ENCODE measurements around the gene KCNQ1.
"Not testable (repeated sequence)": the region's sequence is repeated elsewhere in the genome, so short reads cannot be mapped to it uniquely, and the experiment has no call there.

Gene KCNQ1

DNA sequence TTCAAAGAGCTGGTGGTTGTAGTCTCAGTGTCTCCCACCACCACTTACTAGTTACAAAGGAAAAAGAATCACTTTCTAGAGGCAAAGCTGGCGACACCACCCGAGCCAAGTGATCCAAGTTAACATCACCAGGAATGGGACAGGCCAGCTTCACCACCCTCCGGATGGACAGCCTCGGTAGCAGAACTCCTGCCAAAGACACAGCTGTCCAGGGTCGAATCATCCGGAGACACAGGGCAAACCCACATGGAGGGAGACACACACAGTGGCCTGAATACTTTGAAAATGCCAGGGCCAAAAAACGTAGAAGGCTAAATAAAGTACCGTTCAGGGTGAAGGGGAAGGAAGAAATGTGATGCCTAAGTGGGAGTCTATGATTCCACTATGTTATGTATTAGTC lies 33.1 kb downstream of the KCNQ1 start:
- DNase-seq, result no peak

DNA sequence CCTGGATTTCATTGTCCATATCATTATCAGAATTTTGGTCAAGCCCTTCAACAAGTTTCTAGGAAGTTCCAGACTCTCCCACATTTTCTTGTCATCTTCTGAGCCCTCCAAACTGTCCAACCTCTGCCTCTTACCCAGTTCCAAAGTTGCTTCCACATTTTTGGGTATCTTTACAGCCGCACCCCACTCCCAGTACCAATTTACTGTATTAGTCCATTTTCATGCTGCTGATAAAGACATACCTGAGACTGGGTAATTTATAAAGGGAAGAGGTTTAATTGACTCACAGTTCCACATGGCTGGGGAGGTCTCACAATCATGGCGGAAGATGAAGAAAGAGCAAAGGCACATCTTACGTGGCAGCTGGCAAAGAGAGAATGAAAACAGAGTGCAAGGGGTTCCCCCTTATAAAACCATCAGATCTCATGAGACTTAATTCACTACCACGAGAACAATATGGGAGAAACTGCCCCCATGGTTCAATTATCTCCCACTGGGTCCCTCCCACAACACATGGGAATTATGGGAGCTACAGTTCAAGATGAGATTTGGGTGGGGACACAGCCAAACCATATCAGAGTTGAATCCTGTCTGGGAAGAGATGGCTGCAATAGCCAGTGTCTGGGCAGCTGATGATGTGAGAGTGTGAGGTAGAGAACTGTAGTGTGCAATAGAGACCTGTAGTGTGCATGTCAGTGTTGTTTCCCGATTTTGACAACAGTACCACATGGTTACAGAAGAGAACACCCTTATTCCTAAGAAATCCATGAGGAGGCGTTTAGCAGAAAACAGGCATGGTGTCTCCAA lies 35.5 kb downstream of the KCNQ1 start:
- DNase-seq, result not testable (repeated sequence)

DNA sequence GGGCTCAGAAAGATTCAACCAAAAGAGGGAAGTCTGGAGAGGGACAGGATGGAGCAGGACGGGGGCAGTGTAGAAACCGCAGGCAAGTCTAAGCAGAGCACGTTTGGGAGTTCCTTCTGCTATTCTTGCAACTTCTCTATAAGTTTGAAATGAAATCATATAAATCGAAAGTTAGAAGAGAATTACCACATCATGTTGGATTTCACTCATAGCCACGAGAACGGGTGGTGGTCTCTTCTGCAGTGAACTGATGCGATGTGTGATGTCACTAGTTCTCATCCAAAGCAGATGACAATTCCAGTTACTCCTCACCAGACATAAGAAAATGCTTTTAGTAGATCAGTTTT lies 36.0 kb downstream of the KCNQ1 start:
- DNase-seq, result no peak

DNA sequence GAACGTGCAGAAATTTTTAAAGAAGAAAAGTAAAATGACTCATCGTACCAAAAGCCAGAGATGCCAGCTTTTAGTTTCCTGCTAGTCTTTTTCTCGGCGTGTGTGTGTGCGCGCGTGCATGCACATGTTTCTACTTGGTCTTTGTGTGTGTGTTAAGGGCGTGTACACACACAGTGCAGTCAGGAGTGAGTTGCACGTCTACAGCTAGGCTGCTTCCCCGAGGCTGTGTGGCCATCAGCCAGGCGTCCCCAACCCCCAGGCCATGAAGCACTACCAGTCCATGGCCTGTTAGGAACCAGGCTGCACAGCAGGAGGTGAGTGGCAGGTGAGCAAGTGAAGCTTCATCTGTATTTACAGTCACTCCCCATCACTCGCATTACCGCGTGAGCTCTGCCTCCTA lies 36.4 kb downstream of the KCNQ1 start:
- no peak for DNase-seq

DNA sequence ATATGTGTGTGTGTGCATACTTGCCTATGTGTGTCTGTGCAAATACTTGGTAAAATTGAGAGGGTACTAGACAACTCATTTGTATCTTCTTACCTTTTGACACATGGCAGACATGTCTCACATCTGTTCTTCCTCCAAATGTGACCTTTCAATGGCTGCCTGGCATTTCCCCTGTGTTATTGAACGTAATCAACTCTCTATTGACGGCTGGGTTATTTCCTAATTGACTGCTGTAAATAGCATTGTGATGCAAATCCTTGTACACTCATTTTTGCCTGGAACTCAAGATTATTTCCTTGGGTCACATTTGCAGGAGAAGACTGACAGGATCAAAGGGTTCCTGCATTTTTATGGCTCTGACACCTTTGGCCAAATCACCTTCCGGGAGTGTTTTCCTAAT lies 37.4 kb downstream of the KCNQ1 start:
- DNase-seq, result no peak

DNA sequence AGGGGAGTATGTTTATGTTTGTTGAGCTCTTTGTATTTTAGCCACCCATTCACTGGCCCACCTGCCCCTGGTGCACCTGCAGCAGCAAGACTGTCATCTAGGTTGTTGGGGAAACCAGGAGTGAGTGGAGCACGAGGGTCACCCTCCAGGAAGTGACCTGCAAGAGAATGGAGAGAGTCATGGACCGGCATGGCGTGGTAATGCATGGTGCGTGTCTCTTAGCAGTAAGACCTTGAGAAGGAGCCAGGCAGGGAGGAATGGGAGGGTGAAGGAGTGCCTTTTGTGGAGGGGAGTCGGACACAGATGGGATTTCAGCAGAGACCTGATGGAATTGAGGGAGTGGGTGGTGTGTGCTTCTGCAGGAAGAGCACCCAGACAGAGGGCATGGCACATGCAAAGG lies 37.9 kb downstream of the KCNQ1 start:
- no peak for DNase-seq

DNA sequence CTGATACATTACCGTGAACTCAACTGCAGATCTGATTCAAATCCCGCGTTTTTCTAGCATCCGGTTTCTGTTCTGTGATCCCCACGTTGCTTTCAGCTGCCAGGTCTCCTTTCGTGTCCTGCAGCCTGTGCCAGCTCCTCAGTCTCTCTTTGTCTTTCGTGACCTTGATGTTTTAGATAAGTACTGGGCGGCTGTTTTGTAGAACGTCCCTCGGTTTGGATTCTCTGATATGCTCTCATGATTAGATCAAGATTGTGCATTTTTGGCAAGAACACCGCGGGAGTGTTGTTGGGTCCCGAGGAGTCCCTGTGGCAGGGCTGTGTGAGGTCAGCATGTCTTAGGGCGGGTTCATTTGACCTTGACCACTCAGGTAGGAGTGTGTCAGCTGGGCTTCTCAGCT lies 38.6 kb downstream of the KCNQ1 start:
- no peak for DNase-seq

DNA sequence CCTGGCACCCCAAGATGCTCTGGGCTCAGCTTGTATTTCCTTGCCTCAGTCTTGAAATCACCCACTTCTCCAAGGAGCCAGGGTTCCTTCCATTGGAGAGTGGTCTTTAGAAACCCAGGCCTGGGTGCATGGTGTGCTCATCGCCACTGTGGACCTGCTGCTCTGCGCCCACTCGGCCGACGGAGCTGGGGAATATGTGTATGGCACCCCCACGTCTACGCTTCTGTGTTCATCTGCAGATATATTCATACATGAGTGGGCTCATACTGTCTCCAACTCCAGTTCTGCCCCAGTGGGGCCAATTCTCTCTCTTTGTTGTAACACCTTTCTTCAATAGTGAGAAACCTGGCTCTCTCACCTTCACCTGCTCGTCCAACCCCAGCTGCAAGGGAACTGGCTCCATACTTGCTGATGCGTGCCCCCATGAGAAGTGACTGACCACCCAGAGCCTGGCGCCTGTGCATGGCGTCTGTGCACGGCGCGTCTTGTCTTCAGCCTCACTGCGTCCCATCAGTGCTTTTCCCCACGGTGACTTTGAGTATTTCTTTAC lies 39.8 kb downstream of the KCNQ1 start:
- no peak for DNase-seq

DNA sequence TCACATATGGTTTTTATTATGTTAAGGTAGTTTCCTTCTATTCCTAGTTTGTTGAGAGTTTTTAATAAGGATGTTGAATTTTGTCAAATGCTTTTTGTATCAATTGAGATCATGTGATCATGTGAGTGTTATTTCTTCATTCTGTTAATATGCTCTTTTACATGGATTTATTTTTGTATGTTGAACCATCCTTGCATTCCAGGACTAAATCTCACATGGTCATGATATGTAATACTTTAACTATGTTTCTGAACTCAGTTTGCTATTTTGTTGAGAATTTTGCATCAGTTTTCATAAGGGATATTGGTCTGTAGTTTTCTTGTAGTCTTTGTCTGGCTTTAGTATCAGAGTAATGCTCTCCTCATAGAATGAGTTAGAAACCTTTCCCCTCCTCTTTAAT lies 43.2 kb downstream of the KCNQ1 start:
- no peak for DNase-seq

DNA sequence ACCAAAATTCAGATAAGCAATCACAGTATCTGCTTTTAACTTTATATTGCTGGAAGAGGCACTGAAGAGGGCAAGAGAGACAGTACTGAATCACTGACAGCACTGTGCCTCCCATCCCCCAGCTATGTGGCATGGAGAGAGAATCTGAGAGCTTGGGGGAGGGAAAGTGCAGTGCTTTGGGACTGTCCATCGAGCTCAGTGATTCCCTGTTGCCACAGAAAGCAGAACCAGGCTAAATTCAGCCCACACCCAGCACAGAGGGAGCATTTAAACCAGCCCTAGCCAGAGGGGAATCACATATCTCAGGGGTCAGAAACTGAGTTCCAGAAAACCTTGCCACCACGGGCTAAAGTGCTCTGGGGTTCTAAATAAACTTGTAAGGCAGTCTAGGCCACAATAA lies 44.3 kb downstream of the KCNQ1 start:
- no peak for DNase-seq

DNA sequence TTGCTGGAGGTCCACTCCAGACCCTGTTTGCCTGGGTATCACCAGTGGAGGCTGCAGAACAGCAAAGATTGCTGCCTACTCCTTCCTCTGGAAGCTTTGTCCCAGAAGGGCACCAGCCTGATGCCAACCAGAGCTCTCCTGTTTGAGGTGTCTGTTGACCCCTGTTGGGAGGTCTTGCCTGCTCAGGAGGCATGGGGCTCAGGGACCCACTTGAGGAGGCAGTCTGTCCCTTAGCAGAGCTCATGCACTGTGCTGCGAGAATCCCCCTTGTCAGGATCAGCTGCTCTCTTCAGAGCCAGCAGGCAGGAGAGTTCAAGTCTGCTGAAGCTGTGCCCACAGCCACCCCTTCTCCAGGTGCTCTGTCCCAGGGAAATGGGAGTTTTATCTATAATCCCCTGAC lies 53.1 kb downstream of the KCNQ1 start:
- DNase-seq, result not testable (repeated sequence)

DNA sequence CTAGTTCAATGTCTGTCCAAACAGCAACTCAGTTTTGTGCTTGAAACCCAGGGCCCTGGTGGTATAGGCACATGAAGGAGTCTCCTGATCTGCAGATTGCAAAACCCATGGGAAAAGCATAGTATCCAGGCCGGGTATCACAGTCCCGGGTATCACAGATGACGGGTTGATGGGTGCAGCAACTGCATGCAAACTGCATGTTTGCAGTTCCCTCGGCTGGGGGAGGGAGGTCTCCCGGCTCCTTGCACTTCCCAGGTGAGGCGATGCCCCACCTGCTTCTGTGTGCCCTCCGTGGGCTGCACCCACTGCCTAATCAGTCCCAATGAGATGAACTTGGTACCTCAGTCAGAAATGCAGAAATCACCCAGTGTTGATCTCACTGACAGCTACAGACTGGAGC lies 53.9 kb downstream of the KCNQ1 start:
- DNase-seq, result no peak

DNA sequence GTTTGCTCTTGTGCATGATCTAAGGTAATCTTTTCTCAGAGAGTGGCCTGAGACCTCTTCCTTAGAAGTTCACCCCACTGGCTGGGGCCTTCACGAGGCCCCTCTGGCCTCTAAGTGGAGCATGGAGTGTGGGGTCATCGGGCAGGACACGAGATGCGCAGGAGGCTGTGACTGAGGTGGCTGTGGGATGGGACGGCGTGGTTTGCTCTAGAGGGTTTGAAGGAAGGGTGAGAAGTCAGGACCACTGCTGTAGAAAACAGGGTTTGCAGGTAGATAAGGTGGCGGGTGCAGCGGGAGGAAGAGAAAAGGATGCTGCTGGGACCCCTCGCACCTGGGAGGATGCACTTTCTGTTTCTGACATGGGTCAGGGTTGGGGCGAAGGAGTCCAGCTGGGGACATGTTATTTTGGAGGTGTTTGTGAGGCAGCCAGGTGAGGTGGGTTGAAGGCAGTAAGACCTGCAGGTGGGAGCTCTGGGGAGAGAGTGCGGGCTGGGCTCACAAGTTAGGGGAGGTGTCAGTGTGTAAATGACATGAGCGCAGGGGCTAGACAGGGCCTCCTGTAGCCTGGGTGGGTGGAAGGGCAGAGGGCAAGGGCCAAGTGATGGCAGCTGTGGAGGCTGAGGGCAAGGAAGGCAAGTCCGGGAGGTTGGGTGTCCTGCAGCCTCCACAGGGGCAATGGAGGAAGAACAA lies 62.5 kb downstream of the KCNQ1 start:
- DNase-seq, result no peak

DNA sequence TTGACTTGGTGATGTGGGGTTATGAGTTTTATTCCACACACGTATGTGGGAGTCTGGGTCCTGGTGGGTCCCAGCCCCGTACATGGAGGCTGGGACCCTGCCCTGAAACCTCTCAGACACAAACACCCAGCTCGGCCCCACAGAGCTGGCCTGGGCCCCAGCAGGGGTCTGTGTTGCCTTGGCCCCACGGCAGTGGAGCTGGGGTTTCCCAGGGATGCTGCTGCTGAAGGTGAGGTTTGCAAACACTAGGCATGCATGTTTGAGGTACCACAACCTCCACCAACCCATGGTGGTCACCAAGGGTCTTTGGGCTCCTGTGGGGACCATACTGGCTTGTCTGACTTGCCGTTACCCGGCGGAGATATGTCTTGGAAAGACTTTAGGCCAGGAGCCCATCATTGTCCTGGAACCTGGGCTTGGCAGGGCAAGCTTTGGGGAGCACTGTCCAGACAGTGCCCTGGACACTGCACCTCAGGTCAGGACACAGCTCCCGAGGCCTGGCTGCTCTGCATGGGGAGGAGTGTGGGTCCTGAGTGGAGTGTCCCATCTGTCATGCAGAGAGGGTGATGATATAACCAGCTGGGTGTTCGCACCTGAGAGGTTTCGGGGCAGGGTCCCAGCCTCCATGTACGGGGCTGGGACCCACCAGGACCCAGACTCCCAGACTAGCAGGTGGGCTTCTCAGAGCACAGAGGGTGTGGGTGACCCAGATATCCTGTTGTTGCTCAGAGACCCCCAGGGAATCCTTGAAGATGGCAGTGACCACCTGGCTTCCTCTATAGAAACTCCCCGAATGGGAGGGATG lies 63.3 kb downstream of the KCNQ1 start:
- no peak for DNase-seq

DNA sequence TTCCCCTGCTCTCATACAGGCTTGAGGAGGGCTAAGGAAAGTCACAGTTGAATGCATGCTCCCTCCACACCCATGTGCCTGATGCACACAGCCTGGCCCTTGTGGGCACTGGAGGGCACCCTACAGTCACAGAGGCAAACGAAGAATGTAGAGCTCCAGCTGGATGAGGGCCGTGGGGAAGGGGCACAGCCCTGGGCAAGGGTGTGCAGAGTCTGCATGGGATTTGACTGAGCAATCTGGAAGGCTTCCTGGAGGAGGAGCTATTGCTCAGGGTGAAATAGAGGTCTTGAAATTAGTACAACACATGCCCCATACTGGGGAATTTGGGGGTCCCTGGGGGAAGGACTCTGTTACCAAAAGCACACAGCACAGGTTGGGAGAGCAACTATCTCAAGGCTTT lies 64.0 kb downstream of the KCNQ1 start:
- DNase-seq, result no peak

DNA sequence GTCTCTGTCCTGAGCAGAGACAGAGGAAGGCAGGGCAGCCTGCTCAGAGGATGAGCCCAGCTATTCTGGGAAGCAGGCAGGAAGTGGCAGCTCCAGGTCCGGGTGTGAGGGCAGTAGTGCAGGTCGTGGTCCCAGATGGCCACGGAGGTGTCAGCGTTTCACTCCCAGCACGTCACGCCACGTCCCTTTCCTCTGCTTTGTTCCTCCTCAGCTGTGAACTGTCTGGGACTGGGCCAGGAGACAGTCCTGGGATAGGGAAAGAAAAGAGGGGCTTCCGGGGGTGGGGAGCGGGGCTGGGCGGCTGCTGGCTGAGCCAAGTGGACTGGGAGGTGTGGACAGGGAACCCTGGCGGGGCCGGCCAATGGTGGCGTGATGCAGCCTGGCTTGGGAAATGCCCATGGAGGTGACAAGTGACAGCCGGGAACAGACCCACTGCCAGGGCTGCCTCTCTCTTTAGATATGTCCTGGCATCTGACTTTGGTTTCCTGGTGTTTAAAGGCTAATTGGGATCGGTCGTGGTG lies 64.7 kb downstream of the KCNQ1 start:
- no peak for DNase-seq

DNA sequence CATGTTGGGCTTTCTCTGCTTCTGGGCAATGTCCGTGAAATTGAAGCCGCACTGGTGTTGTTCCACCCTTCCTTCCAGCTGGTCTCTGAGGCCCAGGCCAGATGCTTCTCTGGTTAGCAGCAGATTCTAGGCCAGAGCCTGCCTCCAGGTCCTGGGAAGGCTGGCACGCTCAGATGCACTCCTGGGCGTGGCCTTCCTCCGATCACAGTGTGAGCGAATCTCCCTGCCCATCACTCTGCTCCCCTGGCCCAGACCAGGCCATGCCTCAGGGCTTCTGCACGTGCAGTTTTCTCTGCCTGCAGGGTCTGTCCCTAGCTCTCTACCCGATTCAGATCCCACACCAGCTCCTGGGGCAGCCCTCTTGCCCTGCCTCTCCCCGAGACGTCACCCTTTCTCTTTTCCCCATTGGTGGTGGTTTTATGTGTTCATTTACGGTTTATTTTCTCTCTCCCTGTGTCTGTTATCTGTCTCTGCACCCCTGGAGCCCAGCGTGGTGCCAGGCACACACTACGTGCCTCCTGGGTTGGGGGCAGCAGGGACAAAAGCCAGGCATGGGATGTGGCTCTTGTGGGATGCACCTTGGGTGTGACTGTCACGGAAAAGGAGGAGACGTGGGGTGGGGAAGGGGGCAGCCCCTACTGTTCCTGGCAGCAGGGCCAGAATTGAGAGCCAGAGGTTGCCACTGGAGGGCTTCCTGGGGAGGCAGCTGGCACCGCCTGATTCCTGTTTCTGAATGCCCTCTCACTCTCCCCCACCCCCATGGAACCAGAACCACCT lies 66.0 kb downstream of the KCNQ1 start:
- DNase-seq, result no peak

DNA sequence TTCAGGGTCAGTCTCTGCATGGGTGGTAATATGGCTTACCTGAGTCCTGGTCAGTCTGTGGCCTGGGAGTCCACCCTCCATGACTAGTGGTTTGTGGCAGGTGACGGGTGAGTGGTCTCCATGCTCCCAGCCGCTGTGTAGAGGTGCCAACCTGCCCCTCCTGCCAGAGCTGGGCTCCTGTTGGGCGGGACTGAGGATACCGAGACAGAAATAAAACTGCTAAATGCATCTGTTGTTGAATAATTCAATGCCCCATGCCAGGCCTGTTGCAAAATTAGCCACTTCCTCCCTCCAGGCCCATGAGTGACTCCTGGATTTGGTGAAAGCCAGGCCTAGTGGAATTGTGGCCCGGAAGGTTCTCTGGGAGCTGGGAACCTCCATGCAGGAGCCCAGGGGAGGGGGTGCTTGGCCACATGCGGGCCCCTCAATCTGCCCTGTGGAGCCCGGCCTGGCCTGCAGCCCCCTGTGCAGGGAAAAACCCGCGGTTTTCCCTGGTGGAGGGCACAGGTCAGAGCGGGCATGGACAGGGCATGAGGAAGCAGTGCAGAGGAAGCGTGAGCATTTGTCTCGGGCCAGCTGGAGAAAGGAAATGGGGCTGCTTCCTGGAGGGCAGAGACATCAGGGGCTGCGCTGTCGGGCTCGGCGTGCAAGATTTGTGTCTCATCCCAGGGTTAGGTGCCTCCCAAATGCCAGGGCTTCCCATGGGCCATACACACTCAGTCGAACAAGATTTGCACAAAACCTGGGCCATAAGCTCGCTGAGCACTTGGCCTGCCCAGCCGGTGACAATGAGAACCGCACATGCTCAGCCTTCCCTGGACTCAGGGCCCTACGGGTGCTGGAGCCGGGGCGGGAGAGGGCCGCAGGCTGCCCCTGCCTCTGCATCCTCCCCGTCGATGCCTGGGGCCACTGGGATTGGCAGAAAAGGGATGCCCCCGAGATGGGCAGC lies 66.9 kb downstream of the KCNQ1 start:
- DNase-seq, result no peak

DNA sequence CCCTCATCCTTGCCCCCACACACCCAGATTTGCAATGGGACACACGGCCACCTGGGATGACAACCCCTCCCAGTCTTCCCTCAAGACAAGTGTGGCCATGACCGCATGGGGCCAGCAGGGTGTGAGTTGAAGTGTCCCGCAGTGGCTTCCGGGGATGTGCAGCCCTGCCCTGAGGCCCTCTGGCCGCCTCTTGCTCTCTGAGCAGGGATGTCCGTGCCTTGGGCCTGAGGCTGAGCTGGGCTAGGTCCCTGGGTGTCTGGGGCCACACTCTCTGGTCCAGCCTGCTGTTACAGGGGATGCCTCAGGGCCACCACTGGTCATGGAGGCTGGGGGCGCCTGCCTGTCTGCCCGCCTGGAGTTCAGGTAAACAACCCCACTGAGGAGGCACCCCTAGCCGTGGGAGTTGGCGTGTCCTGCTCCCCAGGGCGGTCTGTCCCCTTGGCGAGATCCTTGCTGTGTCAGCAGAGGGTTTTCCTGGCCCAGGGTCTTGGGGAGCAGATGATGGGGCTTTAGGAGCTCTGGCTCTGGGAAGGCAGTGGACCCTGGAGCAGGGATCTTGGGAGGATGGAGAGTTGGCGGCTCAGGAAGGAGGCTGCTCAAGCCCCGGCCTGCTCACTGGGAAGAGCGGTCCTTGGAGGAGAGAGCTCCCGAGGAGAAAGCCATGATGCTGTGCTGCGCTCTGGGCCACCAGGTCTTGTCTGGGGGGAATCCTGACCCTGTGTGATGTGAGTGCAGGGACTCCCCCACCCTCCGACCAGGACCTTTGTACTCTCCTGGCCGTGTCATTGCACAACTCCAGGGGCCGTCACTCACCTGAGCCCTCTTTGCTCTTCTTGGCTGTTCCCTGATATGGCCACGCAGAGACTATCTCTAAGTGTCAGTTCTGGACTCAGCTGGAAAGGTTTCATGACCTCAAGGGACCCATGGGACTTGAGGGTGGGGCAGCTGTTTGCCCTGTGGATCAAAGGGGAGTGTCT lies 67.9 kb downstream of the KCNQ1 start:
- no peak for DNase-seq

DNA sequence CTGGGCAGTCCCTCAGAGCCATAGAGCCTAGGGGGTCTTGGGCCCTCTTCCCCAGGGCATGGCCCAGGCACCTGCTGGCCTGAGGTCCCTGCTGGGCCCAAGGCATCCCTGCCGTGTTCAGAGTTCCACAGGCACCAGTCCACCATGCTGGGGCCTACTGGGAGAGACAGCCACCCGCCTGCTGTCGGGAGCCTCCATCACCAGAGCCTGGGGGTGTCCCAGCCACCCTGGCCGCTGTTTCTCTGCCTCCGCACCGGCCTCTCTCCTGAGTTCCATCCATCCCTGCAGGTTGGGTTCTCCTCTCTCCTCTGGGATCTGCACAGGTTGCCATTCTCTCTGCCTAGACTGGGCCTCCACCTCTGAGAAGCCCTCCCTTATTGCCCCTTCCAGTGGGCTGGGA lies 68.6 kb downstream of the KCNQ1 start:
- DNase-seq, result no peak
